Naive B cell (primary cell): ENCODE results near the gene FAM156A. TPM values are rescaled to one million over a fixed set of nuclear protein-coding genes. Genes with fewer than 3 reads are reported as not detected.
"Not testable (repeated sequence)": the region's sequence is repeated elsewhere in the genome, so short reads cannot be mapped to it uniquely, and the experiment has no call there.

ENCODE experiments used
- ATAC-seq, 2 donors: fragments of 150-1000 bp; cut with Tn5 transposase; 2 replicates each; pipeline ENCODE4 v1.10.0; 2021; ENCODE audit warnings: low read depth in 2 of 2, mild to moderate bottlenecking in 2 of 2, moderate library complexity in 2 of 2
- DNase-seq: peaks from one replicate; pipeline ENCODE4 v3.0.0; 2022
- H3K27ac Mint-ChIP-seq, 6 donors: one replicate each; pipeline ENCODE4 v1.8.0; 2020 to 2022; ENCODE audit warnings: mild to moderate bottlenecking in 6 of 6, mixed read lengths in 6 of 6, moderate library complexity in 5 of 6, inconsistent platforms in 2 of 6
- H3K27me3 Mint-ChIP-seq, 3 donors: one replicate each; pipeline ENCODE4 v1.8.0; 2021 to 2022; ENCODE audit warnings: mixed read lengths in 3 of 3, mild to moderate bottlenecking in 1 of 3
- H3K36me3 Mint-ChIP-seq, 2 donors: one replicate each; pipeline ENCODE4 v1.8.0; 2020 to 2022; ENCODE audit warnings: mixed read lengths in 2 of 2, inconsistent platforms in 1 of 2, mild to moderate bottlenecking in 1 of 2
- H3K4me1 Mint-ChIP-seq, 3 donors: one replicate each; pipeline ENCODE4 v1.8.0; 2020 to 2022; ENCODE audit warnings: mixed read lengths in 3 of 3, inconsistent platforms in 1 of 3, mild to moderate bottlenecking in 1 of 3, moderate library complexity in 1 of 3
- H3K4me3 Mint-ChIP-seq, 8 donors: one replicate each; pipeline ENCODE4 v1.8.0; 2020 to 2022; ENCODE audit warnings: mild to moderate bottlenecking in 8 of 8, mixed read lengths in 8 of 8, moderate library complexity in 8 of 8, inconsistent platforms in 2 of 8
- H3K9me3 Mint-ChIP-seq, 7 donors: one replicate each; pipeline ENCODE4 v1.8.0; 2020 to 2022; ENCODE audit warnings: mixed read lengths in 7 of 7, mild to moderate bottlenecking in 5 of 7, inconsistent platforms in 2 of 7, moderate library complexity in 1 of 7
- polyA plus RNA-seq, 6 donors: library from polyadenylated mRNA; unstranded; fragments of 300-500 nt; fragmentation: Illumina TruSeq; gene quantifications; one replicate each; pipeline ENCODE4 v1.2.3, GENCODE V29; 2021; ENCODE audit warnings: low read depth in 6 of 6

Gene FAM156A
- 10 to 100 TPM in 1 of 6 donors, 1 to 10 TPM in 5; 2.2 to 11.1 (median 4.7) TPM for polyA plus RNA-seq

- H3K36me3 Mint-ChIP-seq, H3K27me3 Mint-ChIP-seq, H3K9me3 Mint-ChIP-seq, DNase-seq, H3K27ac Mint-ChIP-seq, H3K4me1 Mint-ChIP-seq, H3K4me3 Mint-ChIP-seq: not testable (repeated sequence)
- peak; percentile 88 to 89 for ATAC-seq
These were observed at the start of gene FAM156A for GRCh38 chrX:52958113-52958959. Gene FAM156A (minus strand): TSS chrX:52958518. CDS start chrX:52948588, 9,930 bp downstream.

- peaks cover 0 to 4% (median 0%) of the 10 kb centered on the region in 7 donors for H3K9me3 Mint-ChIP-seq
- peaks cover 5 to 51% (median 14%) of the 10 kb centered on the region in 3 donors for H3K27me3 Mint-ChIP-seq
- DNase-seq (no peak), ATAC-seq (no peak)
- peaks cover 11 to 14% (median 12%) of the 10 kb centered on the region in 3 donors for H3K4me1 Mint-ChIP-seq
- H3K4me3 Mint-ChIP-seq = no peak overlapping the region
- H3K36me3 Mint-ChIP-seq = peaks cover 0 to 8% of the 10 kb centered on the region in 2 donors
- no peak overlapping the region for H3K27ac Mint-ChIP-seq
These were observed 47.0 kb upstream of the FAM156A start for GRCh38 chrX:53005327-53005726.

DNA sequence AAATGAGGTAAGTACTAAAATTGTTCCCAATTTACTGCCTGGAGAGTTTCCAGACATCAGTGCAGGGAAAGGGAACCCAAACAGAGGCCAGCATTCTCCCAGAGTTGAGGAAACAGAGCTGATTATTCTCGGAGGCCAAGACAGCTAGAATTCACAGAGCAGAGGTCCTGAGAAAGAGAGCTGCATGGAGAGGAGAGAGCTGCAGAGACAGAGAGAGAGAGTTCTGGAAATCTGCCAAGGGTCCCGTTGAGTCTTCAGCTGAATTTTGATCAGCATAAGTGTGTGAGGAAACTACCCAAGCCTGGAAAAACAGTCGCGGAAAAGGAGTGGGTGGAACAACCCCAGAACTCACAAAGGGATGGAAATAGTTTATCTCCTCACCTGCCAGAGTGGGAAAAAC lies 46.5 kb upstream of the FAM156A start:
- ATAC-seq (no peak), DNase-seq (no peak)
- Mint-ChIP-seq H3K9me3 (peaks cover 0 to 4% (median 0%) of the 10 kb centered on the region in 7 donors), H3K36me3 (peaks cover 0 to 8% of the 10 kb centered on the region in 2 donors), H3K4me1 (peaks cover 11 to 15% (median 12%) of the 10 kb centered on the region in 3 donors), H3K27ac (peak overlapping the region in 1 of 6 donors; percentile 59), H3K4me3 (no peak overlapping the region), H3K27me3 (peaks cover 5 to 51% (median 14%) of the 10 kb centered on the region in 3 donors)

DNA sequence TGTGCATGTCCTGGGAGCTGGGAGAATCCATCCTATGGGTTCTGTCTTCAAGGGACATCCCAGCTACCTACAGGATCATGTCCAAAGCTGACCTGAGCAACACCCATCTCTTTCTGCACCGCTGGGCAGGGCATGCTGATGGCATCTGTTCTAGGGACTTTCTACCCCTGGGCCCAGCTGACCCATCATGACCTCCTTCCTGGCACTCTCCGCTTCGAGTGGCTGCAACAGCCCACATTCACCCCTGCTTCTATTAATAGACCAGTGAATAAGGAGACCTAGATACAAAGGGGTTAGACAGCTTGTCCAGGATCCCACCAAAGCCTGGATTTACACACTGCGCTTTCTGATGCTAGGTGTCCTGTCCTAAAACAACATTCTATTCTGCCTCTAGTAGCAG lies 45.7 kb upstream of the FAM156A start:
- no peak for ATAC-seq
- Mint-ChIP-seq H3K36me3 (peaks cover 0 to 8% of the 10 kb centered on the region in 2 donors), H3K27ac (peak overlapping the region in 1 of 6 donors; percentile 41), H3K27me3 (peaks cover 5 to 51% (median 12%) of the 10 kb centered on the region in 3 donors), H3K9me3 (peaks cover 0 to 4% (median 0%) of the 10 kb centered on the region in 7 donors), H3K4me1 (peaks cover 11 to 19% (median 12%) of the 10 kb centered on the region in 3 donors), H3K4me3 (no peak overlapping the region)
- no peak for DNase-seq

DNA sequence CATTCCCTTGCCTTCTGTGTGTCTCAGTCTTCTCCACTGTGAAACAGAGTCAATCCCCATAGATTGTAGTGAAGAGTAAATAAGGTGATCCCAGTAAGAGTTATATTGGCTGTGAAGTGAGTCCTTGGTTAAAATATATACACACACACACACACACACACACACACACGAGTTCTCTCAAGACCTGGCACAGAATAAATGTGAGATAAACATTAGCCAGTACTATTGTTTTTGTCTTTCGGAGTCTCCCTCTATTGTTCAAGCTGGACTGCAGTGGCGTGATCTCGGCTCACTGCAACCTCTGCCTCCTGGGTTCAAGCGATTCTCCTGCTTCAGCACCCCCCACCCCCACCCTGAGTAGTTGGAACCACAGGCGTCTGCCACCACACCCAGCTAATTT lies 44.8 kb upstream of the FAM156A start:
- no peak overlapping the region for H3K4me3 Mint-ChIP-seq
- H3K27ac Mint-ChIP-seq = no peak overlapping the region
- DNase-seq (no peak), ATAC-seq (no peak)
- H3K4me1 Mint-ChIP-seq = peaks cover 12 to 19% (median 13%) of the 10 kb centered on the region in 3 donors
- peaks cover 5 to 51% (median 8%) of the 10 kb centered on the region in 3 donors for H3K27me3 Mint-ChIP-seq
- H3K9me3 Mint-ChIP-seq = peaks cover 0 to 4% (median 0%) of the 10 kb centered on the region in 7 donors
- peaks cover 0 to 8% of the 10 kb centered on the region in 2 donors for H3K36me3 Mint-ChIP-seq

GRCh38 chrX:53001958-53002357 lies 43.6 kb upstream of the FAM156A start:
- peaks cover 12 to 19% (median 13%) of the 10 kb centered on the region in 3 donors for H3K4me1 Mint-ChIP-seq
- H3K27ac Mint-ChIP-seq = no peak overlapping the region
- DNase-seq = no peak

GRCh38 chrX:53000447-53001135 lies 42.3 kb upstream of the FAM156A start:
- H3K27ac Mint-ChIP-seq = peak overlapping the region in 5 of 6 donors; percentile 36 to 89 (median 73)
- DNase-seq = peak; percentile 11

More at GRCh38 chrX:53001958-53002357, 43.6 kb upstream of the FAM156A start:
- H3K27me3 Mint-ChIP-seq = peaks cover 0 to 39% (median under 1%) of the 10 kb centered on the region in 3 donors
- no peak for ATAC-seq
- H3K36me3 Mint-ChIP-seq = peaks cover 0 to 8% of the 10 kb centered on the region in 2 donors
- peaks cover 0 to 4% (median 0%) of the 10 kb centered on the region in 7 donors for H3K9me3 Mint-ChIP-seq
- H3K4me3 Mint-ChIP-seq = peak overlapping the region in 4 of 8 donors; percentile 56 to 90 (median 74)

GRCh38 chrX:52995987-52996331 lies 37.6 kb upstream of the FAM156A start:
- H3K4me1 Mint-ChIP-seq = peaks cover 15 to 40% (median 22%) of the 10 kb centered on the region in 3 donors
- H3K36me3 Mint-ChIP-seq = no peaks in the 10 kb centered on the region
- no peak for DNase-seq
- peak overlapping the region; percentile 82 to 97 (median 94) for H3K4me3 Mint-ChIP-seq
- peaks cover 0 to 2% (median 0%) of the 10 kb centered on the region in 3 donors for H3K27me3 Mint-ChIP-seq
- ATAC-seq = no peak
- H3K9me3 Mint-ChIP-seq = peaks cover 0 to 2% (median 0%) of the 10 kb centered on the region in 7 donors
- peak overlapping the region; percentile 94 to 99 (median 99) for H3K27ac Mint-ChIP-seq

More at GRCh38 chrX:53000447-53001135, 42.3 kb upstream of the FAM156A start:
- Mint-ChIP-seq H3K36me3 (peaks cover 0 to 8% of the 10 kb centered on the region in 2 donors), H3K4me1 (peaks cover 15 to 25% (median 19%) of the 10 kb centered on the region in 3 donors), H3K4me3 (peak overlapping the region; percentile 70 to 90 (median 80)), H3K9me3 (peaks cover 0 to 4% (median 0%) of the 10 kb centered on the region in 7 donors), H3K27me3 (peaks cover 0 to 31% (median 0%) of the 10 kb centered on the region in 3 donors)
- ATAC-seq = peak; percentile 26 to 75

DNA sequence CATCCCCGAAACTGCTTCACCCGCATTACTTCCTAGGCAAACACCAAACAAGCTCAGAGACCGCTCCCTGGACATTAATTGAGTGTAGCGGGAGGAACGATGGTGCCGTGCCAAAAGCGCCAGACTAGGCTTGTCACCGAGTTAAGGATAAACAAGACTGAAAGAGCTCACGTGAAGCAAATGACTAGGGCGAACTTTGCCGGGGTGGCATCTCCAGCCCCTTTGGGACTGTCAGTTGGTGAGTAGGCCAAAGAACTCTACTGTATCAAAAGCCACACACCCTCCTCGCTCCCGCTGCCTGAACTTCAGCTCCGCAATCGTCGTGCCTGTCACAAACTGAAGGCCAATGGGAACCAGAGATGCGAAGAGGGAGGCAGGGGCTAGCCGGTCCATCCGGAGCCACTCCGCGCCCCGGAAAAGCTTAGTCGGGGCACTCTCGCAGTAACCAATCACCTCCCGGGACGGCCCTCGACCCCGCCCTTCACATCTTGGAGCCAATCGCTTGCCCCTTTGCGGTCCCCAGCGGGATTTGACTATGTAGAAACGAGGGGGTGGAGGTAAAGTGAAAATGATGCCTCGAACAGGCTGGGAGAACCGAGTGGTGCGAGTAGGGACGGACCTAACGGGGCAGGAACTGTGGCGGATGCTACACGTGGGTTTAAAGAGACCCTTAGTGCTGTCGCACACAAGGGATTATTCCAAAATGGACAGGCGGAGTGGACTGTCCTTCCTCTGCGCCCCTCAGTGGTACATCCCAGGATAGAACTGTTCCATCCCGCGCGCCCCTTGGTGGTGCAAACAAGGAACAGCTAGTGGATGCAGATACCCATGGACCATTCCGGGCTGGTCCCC lies 37.0 kb upstream of the FAM156A start:
- peaks cover 0 to 2% (median 0%) of the 10 kb centered on the region in 7 donors for H3K9me3 Mint-ChIP-seq
- peak; percentile 95 to 96 for ATAC-seq
- peak overlapping the region; percentile 94 to 99 (median 99) for H3K27ac Mint-ChIP-seq
- no peaks in the 10 kb centered on the region for H3K27me3 Mint-ChIP-seq
- H3K4me3 Mint-ChIP-seq = peak overlapping the region; percentile 82 to 97 (median 94)
- peak; percentile 90 for DNase-seq
- no peaks in the 10 kb centered on the region for H3K36me3 Mint-ChIP-seq
- H3K4me1 Mint-ChIP-seq = peaks cover 14 to 41% (median 19%) of the 10 kb centered on the region in 3 donors

- Mint-ChIP-seq H3K36me3 (no peaks in the 10 kb centered on the region), H3K27ac (peak overlapping the region in 1 of 6 donors; percentile 48), H3K4me3 (no peak overlapping the region), H3K4me1 (peaks cover 17 to 37% (median 26%) of the 10 kb centered on the region in 3 donors), H3K27me3 (no peaks in the 10 kb centered on the region), H3K9me3 (no peaks in the 10 kb centered on the region)
- no peak for DNase-seq
- ATAC-seq = no peak
These were observed 32.5 kb upstream of the FAM156A start for GRCh38 chrX:52990848-52991247.

DNA sequence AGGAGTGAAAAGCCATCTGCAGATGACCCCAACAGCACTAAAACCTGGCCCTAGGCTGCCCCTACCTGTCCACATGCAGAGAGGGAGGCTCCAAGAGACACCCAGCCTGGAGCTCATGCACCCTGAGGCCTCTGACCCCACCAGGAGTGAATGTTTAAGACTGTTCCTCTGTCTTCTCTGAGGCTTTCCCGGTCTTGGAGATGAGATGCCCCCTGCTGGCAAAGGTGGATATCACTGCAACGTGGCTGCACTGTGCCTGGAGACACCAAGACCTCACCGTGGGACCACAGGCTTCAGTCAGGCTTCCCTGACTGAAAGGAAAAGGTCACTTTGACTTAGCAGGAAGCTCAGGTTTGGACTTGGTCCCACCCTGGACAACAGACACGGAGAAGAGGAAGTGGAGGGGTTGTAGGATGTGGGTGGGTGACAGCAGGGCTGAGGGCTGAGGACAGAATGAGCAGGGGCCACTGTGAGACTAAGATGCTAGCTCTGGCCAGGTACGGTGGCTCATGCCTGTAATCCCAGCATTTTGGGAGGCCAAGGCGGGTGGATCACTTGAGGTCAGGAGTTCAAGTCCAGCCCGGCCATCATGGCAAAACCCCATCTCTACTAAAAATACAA lies 31.8 kb upstream of the FAM156A start:
- H3K9me3 Mint-ChIP-seq, H3K27me3 Mint-ChIP-seq, H3K36me3 Mint-ChIP-seq: not testable (repeated sequence)
- H3K4me1 Mint-ChIP-seq = peaks cover 15 to 31% (median 26%) of the 10 kb centered on the region in 3 donors
- peak; percentile 60 to 61 for ATAC-seq
- H3K4me3 Mint-ChIP-seq = peak overlapping the region in 2 of 8 donors; percentile 8 to 64
- DNase-seq = peak; percentile 34
- H3K27ac Mint-ChIP-seq = peak overlapping the region in 3 of 6 donors; percentile 48 to 98 (median 51)
